ENCODE data around the gene ZIC1. TPM values are rescaled to one million over a fixed set of nuclear protein-coding genes. Genes with fewer than 3 reads are reported as not detected.

The ZIC1 gene
- total RNA-seq, 2 experiments from 2014 or later: not detected

DNA sequence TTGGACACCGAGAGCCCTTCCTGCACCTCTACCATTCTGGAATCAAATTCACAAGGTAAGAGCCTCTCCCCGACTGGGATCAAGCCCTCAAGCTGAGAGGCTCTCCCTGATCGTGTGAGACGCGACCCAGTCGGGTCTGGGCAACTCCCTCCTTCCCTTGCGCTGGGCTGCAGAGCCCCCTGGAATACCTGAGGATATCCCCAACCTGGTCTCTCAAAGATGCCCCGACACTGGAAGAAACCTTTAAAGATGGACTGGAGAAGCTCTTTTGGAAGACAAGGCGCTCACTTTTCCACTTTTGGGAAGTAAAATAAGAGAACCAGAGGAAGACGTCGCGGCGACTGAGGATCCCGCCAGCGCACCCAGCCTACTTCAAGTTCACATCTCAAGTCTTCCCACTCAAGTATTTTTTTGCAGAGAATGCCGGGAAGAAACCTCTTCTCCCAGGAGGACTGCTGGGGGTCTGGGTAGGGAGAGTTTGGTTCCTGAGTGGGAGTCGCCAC lies 36.6 kb upstream of the ZIC1 start:
- no peak for DNase-seq
- ATAC-seq: no peak
- TF ChIP-seq, protein P1, sequence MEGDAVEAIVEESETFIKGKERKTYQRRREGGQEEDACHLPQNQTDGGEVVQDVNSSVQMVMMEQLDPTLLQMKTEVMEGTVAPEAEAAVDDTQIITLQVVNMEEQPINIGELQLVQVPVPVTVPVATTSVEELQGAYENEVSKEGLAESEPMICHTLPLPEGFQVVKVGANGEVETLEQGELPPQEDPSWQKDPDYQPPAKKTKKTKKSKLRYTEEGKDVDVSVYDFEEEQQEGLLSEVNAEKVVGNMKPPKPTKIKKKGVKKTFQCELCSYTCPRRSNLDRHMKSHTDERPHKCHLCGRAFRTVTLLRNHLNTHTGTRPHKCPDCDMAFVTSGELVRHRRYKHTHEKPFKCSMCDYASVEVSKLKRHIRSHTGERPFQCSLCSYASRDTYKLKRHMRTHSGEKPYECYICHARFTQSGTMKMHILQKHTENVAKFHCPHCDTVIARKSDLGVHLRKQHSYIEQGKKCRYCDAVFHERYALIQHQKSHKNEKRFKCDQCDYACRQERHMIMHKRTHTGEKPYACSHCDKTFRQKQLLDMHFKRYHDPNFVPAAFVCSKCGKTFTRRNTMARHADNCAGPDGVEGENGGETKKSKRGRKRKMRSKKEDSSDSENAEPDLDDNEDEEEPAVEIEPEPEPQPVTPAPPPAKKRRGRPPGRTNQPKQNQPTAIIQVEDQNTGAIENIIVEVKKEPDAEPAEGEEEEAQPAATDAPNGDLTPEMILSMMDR (IDR thresholded peaks at IDR 0.05): no peak
- H3K27me3 Mint-ChIP-seq: peaks cover 73% of the 10 kb centered on the region
- no peak overlapping the region for H3K4me3 Mint-ChIP-seq
- ChIA-PET CTCF (no interaction called here), POLR2A (no interaction called here)
- H3K9me3 Mint-ChIP-seq: no peaks in the 10 kb centered on the region
- no peaks in the 10 kb centered on the region for H3K36me3 Mint-ChIP-seq (ENCODE audit: low read depth)
- intact Hi-C loops (cut with micrococcal nuclease): no loop called here
- no peak overlapping the region for H3K27ac Mint-ChIP-seq
- H3K4me1 Mint-ChIP-seq (ENCODE audit: low read depth): no peaks in the 10 kb centered on the region

DNA sequence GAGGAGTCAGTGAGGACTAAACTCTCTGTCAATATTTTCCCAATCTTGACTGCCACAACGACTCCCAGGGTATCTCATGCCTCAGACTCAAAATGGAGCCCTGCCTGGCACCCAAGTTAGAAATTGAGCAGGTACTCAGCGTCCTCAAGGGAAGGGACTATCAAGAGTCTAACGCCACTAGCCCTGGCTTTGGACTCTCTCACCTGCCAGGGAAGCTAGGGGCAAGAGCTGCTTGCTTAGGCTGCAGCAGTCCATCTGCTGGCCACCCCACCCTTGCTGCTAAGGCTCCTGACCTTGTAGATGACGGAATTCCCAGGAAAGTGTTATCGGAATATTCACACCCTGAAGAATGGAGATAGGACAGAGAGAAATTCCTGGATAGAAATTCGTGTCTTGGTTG lies 35.9 kb upstream of the ZIC1 start:
- POLR2A ChIA-PET: no interaction called here

DNA sequence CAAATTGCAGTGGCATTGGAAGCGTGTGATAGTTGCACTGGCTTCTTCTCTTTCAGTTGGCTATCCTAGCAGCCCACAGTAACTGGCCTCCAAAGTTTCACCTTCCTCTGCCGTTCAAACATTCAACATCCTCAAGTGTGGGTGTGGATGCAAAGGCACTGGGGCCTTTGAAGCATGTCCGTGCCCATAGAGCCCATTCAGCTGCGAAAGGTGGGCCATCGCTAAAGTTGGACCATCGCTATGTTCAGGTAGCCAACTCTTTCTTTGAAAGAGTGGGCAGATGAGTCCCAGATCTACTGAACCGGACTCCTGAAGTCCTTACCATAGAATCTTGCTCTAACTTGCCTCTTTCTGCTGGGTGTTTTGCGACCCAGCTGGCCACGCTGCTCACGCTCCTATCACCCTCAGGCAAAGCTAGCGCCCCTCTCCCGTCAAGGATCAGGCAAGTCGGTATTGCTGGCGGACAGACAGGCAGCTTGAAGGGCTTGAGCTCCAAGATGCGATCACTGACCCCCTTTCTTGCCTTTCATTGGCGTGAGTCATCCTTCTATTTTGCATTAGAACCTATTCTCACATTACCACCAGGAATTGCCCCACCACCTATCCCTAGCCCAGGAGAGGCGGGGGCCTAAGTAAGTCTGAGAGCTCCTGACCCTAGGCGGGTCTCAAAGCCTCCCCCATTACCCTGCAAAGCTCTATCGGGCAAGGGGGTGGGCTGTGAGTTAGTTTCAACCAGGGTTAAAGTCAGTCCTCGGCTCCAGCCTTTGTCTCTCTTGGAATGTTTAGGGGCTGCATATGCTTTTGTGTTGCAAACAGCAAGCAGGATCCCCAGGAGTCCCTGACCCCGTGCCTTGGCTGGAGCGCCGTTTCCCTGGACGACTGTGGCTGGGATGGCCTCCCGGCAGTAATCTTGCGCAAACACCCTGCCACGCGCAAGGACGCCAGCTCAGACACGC lies 31.5 kb upstream of the ZIC1 start:
- no peaks in the 10 kb centered on the region for H3K4me1 Mint-ChIP-seq (ENCODE audit: low read depth)
- DNase-seq (no peak), ATAC-seq (no peak)
- H3K27ac Mint-ChIP-seq: no peak overlapping the region
- intact Hi-C loops (cut with micrococcal nuclease): no loop called here
- no peaks in the 10 kb centered on the region for H3K9me3 Mint-ChIP-seq
- CTCF ChIA-PET: no interaction called here
- H3K27me3 Mint-ChIP-seq: peaks cover 63% of the 10 kb centered on the region
- H3K36me3 Mint-ChIP-seq (ENCODE audit: low read depth): no peaks in the 10 kb centered on the region
- POLR2A ChIA-PET: no interaction called here
- TF ChIP-seq, protein P1 (IDR thresholded peaks at IDR 0.05): no peak
- H3K4me3 Mint-ChIP-seq: no peak overlapping the region

More for the DNA sequence above, 35.9 kb upstream of the ZIC1 start:
- no peak for ATAC-seq
- Mint-ChIP-seq H3K4me3 (no peak overlapping the region), H3K27me3 (peaks cover 71% of the 10 kb centered on the region), H3K4me1 (ENCODE audit: low read depth) (no peaks in the 10 kb centered on the region), H3K27ac (no peak overlapping the region), H3K9me3 (no peaks in the 10 kb centered on the region), H3K36me3 (ENCODE audit: low read depth) (no peaks in the 10 kb centered on the region)
- intact Hi-C loops (cut with micrococcal nuclease): no loop called here
- CTCF ChIA-PET: no interaction called here
- TF ChIP-seq, protein P1 (IDR thresholded peaks at IDR 0.05): no peak
- no peak for DNase-seq

DNA sequence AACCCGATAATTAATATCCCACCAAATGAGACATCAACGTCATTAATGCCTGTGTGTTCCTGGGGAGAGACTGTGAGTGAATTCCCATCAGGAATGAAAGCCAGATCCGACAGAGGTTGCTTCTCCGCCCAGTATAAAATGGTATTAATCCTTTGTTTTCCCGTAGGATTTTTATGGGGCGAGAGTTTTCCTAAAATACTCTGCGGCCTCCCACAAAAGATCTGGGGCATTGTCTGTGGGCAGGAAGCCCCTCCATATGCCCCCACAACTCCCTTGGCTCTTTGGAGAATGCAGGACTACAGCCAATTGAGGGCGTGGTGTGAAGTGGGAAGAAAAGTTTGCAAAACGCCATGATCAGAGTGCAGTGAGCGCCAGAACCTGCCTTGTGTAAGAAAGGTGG lies 29.5 kb upstream of the ZIC1 start:
- DNase-seq: no peak
- peaks cover 67% of the 10 kb centered on the region for H3K27me3 Mint-ChIP-seq
- POLR2A ChIA-PET: no interaction called here

More for the DNA sequence above, 29.5 kb upstream of the ZIC1 start:
- Mint-ChIP-seq H3K9me3 (peaks cover 2% of the 10 kb centered on the region), H3K4me3 (no peak overlapping the region), H3K27ac (no peak overlapping the region), H3K36me3 (ENCODE audit: low read depth) (no peaks in the 10 kb centered on the region), H3K4me1 (ENCODE audit: low read depth) (no peaks in the 10 kb centered on the region)
- CTCF ChIA-PET: no interaction called here
- intact Hi-C loops (cut with micrococcal nuclease): no loop called here
- TF ChIP-seq, protein P1 (IDR thresholded peaks at IDR 0.05): no peak
- ATAC-seq: no peak
